ENCODE measurements around the gene DDRGK1.

Gene DDRGK1

GRCh38 chr20:3235666-3236324 is 31.3 kb upstream of the DDRGK1 start:
- DNase-seq, result no peak

- no peak for DNase-seq
These were observed 29.6 kb upstream of the DDRGK1 start for GRCh38 chr20:3233991-3234498.

GRCh38 chr20:3233131-3233990 is 28.9 kb upstream of the DDRGK1 start:
- DNase-seq, result no peak

GRCh38 chr20:3231889-3232588 is 27.6 kb upstream of the DDRGK1 start:
- no peak for DNase-seq

GRCh38 chr20:3231116-3231515 is 26.6 kb upstream of the DDRGK1 start:
- no peak for DNase-seq

- no peak for DNase-seq
These were observed 25.3 kb upstream of the DDRGK1 start for GRCh38 chr20:3229798-3230197.

GRCh38 chr20:3229158-3229557 is 24.7 kb upstream of the DDRGK1 start:
- DNase-seq, result no peak

GRCh38 chr20:3228750-3229032 is 24.2 kb upstream of the DDRGK1 start:
- no peak for DNase-seq

- DNase-seq, result peak in 1 of 56 donors; percentile 33
These were observed 23.7 kb upstream of the DDRGK1 start for GRCh38 chr20:3227936-3228749.

- peak in 1 of 56 donors; percentile 33 for DNase-seq
These were observed 23.0 kb upstream of the DDRGK1 start for GRCh38 chr20:3227506-3227905.

- DNase-seq, result no peak
These were observed 22.4 kb upstream of the DDRGK1 start for GRCh38 chr20:3226864-3227263.

GRCh38 chr20:3226093-3226492 is 21.6 kb upstream of the DDRGK1 start:
- DNase-seq, result no peak

GRCh38 chr20:3224681-3225421 is 20.4 kb upstream of the DDRGK1 start:
- DNase-seq, result no peak

- no peak for DNase-seq
These were observed 19.7 kb upstream of the DDRGK1 start for GRCh38 chr20:3223994-3224680.

- DNase-seq, result no peak
These were observed 19.1 kb upstream of the DDRGK1 start for GRCh38 chr20:3223651-3223993.

- no peak for DNase-seq
These were observed 18.4 kb upstream of the DDRGK1 start for GRCh38 chr20:3222635-3223600.

GRCh38 chr20:3221398-3222226 is 17.1 kb upstream of the DDRGK1 start:
- DNase-seq, result no peak

Measured in amygdala (tissue), 56 donors.